ENCODE data around the gene SLX4IP. TPM values are rescaled to one million over a fixed set of nuclear protein-coding genes. Genes with fewer than 3 reads are reported as not detected.

Gene SLX4IP
- total and polyA plus RNA-seq, 2 donors (not counting 1 experiment from before 2014, with no cell fraction given), result 2.0 to 8.1 TPM

DNA sequence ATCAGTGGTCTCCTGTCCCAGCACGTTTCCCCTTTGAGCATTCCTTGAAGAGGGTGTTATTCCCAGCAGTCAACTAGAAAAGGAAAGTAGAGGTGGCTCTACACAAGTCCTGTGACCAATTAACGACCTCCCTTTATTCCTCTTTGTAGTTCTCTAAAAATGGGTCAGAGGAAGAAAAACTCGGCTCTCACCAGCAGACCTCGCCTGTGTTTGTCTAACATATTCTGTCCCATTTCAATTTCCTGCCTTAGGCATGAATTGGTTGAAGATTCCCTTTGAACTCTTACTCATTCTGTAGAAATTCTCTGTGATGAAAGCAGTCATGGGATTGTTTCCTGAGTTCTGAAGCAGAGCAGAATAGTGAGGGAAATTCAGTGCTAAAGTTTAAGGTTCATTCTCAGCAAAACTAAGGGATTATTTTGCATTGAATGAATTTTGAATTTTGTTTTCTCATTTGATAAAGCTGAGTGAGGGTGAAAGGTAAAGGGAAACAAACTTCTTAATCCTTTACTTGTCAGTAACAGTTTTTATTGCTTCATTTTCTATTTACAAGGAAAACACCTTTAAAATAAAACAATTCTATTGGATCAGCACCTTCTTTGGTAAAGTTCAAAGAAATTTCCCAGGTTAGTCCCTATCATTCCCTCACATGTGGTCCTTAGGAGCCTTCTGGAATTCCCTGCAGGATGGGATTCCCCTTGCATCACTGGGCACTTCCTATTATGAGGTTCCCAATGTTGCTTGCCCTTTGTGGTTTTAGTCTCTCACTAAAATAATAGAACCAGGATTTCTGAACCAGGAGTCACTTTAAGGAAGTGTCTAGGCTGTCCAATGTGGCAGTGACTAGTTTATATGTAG is 105.8 kb downstream of the SLX4IP start:
- ChIA-PET CTCF (interaction anchor here (0.7 kb wide), 1 partner anchor 22 kb away, joined by 6 read pairs; no protein-coding TSS in a partner anchor), POLR2A (no interaction called here)
- peaks cover 20% of the 10 kb centered on the region for H3K4me1 Mint-ChIP-seq
- DNase-seq (no peak), ATAC-seq (ENCODE audit: low read depth) (no peak)
- Histone ChIP-seq H3K9ac (ENCODE audit: low read length) (no peak overlapping the region), H3K9me3 (ENCODE audit: control extremely low read depth in 1 of 3, control insufficient read depth in 2 of 3, insufficient read depth in 1 of 3, low read length in 2 of 3) (no peaks in the 10 kb centered on the region), H3K79me2 (ENCODE audit: control insufficient read depth, insufficient read depth, low read length) (no peaks in the 10 kb centered on the region), H4K20me1 (ENCODE audit: control insufficient read depth, insufficient read depth, low read length, poor library complexity, severe bottlenecking) (peaks cover 4% of the 10 kb centered on the region), H2AFZ (ENCODE audit: insufficient read depth, low read depth, low read length, poor library complexity, severe bottlenecking) (no peak overlapping the region), H3K4me2 (replicated peaks; ENCODE audit: low read depth, low read length, poor library complexity, severe bottlenecking) (no peak overlapping the region), H3K4me3 (ENCODE audit: control extremely low read depth in 1 of 5, extremely low read depth in 1 of 5, insufficient read depth in 1 of 5, low read depth in 2 of 5, low read length in 4 of 5) (no peak overlapping the region), H3K27ac (ENCODE audit: low read length in 2 of 2) (no peak overlapping the region), H3K36me3 (replicated peaks in 1 of 2; ENCODE audit: control extremely low read depth in 1 of 2, control insufficient read depth in 1 of 2, extremely low read depth in 1 of 2, insufficient read depth in 2 of 2, low read length in 1 of 2) (no peaks in the 10 kb centered on the region), H3K27me3 (replicated peaks in 1 of 4; ENCODE audit: control extremely low read depth in 1 of 4, control insufficient read depth in 3 of 4, insufficient read depth in 4 of 4, low read length in 3 of 4) (no peaks in the 10 kb centered on the region), H3K4me1 (ENCODE audit: control insufficient read depth in 2 of 2, insufficient read depth in 2 of 2, low read length in 2 of 2) (no peaks in the 10 kb centered on the region)
- intact Hi-C loops (cut with micrococcal nuclease), result no loop called here
- H3K27me3 Mint-ChIP-seq, result no peaks in the 10 kb centered on the region
- no peaks in the 10 kb centered on the region for H3K9me3 Mint-ChIP-seq (ENCODE audit: insufficient read depth)
- TF ChIP-seq, protein P1, sequence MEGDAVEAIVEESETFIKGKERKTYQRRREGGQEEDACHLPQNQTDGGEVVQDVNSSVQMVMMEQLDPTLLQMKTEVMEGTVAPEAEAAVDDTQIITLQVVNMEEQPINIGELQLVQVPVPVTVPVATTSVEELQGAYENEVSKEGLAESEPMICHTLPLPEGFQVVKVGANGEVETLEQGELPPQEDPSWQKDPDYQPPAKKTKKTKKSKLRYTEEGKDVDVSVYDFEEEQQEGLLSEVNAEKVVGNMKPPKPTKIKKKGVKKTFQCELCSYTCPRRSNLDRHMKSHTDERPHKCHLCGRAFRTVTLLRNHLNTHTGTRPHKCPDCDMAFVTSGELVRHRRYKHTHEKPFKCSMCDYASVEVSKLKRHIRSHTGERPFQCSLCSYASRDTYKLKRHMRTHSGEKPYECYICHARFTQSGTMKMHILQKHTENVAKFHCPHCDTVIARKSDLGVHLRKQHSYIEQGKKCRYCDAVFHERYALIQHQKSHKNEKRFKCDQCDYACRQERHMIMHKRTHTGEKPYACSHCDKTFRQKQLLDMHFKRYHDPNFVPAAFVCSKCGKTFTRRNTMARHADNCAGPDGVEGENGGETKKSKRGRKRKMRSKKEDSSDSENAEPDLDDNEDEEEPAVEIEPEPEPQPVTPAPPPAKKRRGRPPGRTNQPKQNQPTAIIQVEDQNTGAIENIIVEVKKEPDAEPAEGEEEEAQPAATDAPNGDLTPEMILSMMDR (IDR thresholded peaks at IDR 0.05), result no peak
- TF ChIP-seq EZH2 (IDR thresholded peaks at IDR 0.05; ENCODE audit: borderline replicate concordance, insufficient read depth, low read depth, low read length, poor library complexity, severe bottlenecking), result no peak
- no CpG with 5 or more reads among the region's 4 CpGs for WGBS (ENCODE audit: insufficient coverage)
- H3K4me3 Mint-ChIP-seq, result no peak overlapping the region
- H3K27ac Mint-ChIP-seq, result no peak overlapping the region

DNA sequence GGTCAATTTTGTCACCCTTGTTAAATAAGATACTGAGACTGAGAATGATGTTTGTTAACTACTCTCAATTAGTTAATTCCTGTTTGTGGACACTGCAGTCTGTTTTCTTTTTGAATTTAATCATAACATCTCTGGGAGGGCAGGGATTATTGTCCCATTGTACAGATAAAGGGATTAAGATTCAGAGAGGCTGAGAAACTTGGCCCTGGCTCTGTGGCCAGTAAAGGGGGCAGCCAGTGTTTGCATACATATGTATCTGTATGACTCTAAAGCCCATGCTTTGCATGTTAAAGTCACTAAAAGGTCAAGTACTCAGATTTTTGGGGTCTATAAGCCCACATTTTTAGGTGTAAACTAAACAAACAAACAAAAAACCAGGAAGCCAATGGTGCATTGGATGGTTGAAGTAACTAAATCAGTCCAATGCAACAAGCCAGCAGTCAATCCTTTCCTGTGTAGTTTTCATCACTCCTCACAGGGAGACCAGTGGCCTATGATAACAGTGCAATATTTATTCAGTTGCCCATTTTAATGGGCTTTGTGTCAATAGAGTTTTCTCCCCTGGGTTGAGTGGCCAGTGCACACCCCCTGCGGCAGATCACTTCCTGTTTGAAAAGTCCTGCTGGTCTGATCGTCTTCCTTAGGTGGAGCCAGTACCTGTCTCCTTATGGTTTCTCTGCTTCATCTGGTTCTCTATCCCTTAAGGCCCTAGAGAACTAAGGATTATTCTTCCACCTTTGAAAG is 106.7 kb downstream of the SLX4IP start:
- peaks cover 4% of the 10 kb centered on the region for H4K20me1 ChIP-seq (ENCODE audit: control insufficient read depth, insufficient read depth, low read length, poor library complexity, severe bottlenecking)

More for the DNA sequence above, 106.7 kb downstream of the SLX4IP start:
- Mint-ChIP-seq H3K4me1 (peaks cover 20% of the 10 kb centered on the region), H3K9me3 (ENCODE audit: insufficient read depth) (no peaks in the 10 kb centered on the region), H3K27me3 (no peaks in the 10 kb centered on the region), H3K27ac (no peak overlapping the region), H3K4me3 (no peak overlapping the region)
- Histone ChIP-seq H3K36me3 (replicated peaks in 1 of 2; ENCODE audit: control extremely low read depth in 1 of 2, control insufficient read depth in 1 of 2, extremely low read depth in 1 of 2, insufficient read depth in 2 of 2, low read length in 1 of 2) (no peaks in the 10 kb centered on the region), H3K27me3 (replicated peaks in 1 of 4; ENCODE audit: control extremely low read depth in 1 of 4, control insufficient read depth in 3 of 4, insufficient read depth in 4 of 4, low read length in 3 of 4) (no peaks in the 10 kb centered on the region), H3K4me3 (ENCODE audit: control extremely low read depth in 1 of 5, extremely low read depth in 1 of 5, insufficient read depth in 1 of 5, low read depth in 2 of 5, low read length in 4 of 5) (no peak overlapping the region), H3K27ac (ENCODE audit: low read length in 2 of 2) (no peak overlapping the region), H3K4me2 (replicated peaks; ENCODE audit: low read depth, low read length, poor library complexity, severe bottlenecking) (no peak overlapping the region), H2AFZ (ENCODE audit: insufficient read depth, low read depth, low read length, poor library complexity, severe bottlenecking) (no peak overlapping the region), H3K9ac (ENCODE audit: low read length) (no peak overlapping the region), H3K9me3 (ENCODE audit: control extremely low read depth in 1 of 3, control insufficient read depth in 2 of 3, insufficient read depth in 1 of 3, low read length in 2 of 3) (no peaks in the 10 kb centered on the region), H3K4me1 (ENCODE audit: control insufficient read depth in 2 of 2, insufficient read depth in 2 of 2, low read length in 2 of 2) (no peaks in the 10 kb centered on the region), H3K79me2 (ENCODE audit: control insufficient read depth, insufficient read depth, low read length) (no peaks in the 10 kb centered on the region)
- DNase-seq, result no peak
- WGBS (ENCODE audit: insufficient coverage), result 72% methylated on average over 2 of the region's 2 CpGs
- POLR2A ChIA-PET, result no interaction called here
- ATAC-seq (ENCODE audit: low read depth), result no peak
- intact Hi-C loops (cut with micrococcal nuclease), result no loop called here
- CTCF ChIA-PET, result no interaction called here
- no peak for TF ChIP-seq EZH2 (IDR thresholded peaks at IDR 0.05; ENCODE audit: borderline replicate concordance, insufficient read depth, low read depth, low read length, poor library complexity, severe bottlenecking)
- TF ChIP-seq, protein P1 (IDR thresholded peaks at IDR 0.05), result no peak

Measured in B cell (primary cell).